GM10248 (cell line): ENCODE data around the gene CCNA1.

Experiments used
- CTCF ChIA-PET: fragments of 300-600 bp; sonication (Branson Sonifier 250); formaldehyde crosslinking; extraction: SDS; loops from one replicate; lab custom pipeline; 2021; ENCODE audit warnings: antibody characterized with exemption; lab: Yijun Ruan, JAX
- POLR2A ChIA-PET: fragments of 350-650 bp; sonication (Branson Sonifier 250); formaldehyde crosslinking; extraction: SDS; loops from one replicate; lab custom pipeline; 2020; ENCODE audit warnings: antibody characterized with exemption; lab: Yijun Ruan, JAX
- DNase-seq: peaks from one replicate; pipeline ENCODE4 v3.0.0; 2012; ENCODE audit errors: extremely low spot score
- CTCF ChIP-seq: IDR thresholded peaks from 2 replicates; pipeline ENCODE4 v1.5.1; 2012; ENCODE audit warnings: mild to moderate bottlenecking, low read depth; ENCODE audit errors: extremely low read depth, missing control alignments, control extremely low read depth

CCNA1 gene

DNA sequence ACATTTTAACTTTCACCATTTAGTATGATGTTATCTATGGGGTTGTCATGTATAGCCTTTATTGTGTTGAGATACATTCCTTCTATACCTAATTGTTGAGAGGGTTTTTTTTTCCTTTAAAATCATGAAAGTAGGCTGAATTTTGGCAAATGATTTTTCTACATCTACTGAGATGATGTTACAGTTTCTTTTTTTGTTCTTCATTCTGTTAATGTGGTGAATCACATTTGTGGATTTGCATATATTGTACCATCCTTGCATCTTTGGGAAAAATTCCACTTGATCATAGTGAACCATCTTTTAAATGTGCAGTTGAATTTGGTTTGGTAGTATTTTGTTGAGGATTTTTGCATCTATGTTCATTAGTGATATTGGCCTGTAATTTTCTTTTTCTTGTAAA is 29.2 kb downstream of the CCNA1 start:
- DNase-seq: no peak
- ChIA-PET POLR2A (no interaction called here), CTCF (no interaction called here)
- TF ChIP-seq CTCF: no peak

GRCh38 chr13:36475468-36475867 is 43.2 kb downstream of the CCNA1 start:
- no peak for TF ChIP-seq CTCF
- ChIA-PET CTCF (interaction anchor here (1.0 kb wide), 1 partner anchor 10 kb away, joined by 4 read pairs; no protein-coding TSS in a partner anchor), POLR2A (no interaction called here)
- no peak for DNase-seq

DNA sequence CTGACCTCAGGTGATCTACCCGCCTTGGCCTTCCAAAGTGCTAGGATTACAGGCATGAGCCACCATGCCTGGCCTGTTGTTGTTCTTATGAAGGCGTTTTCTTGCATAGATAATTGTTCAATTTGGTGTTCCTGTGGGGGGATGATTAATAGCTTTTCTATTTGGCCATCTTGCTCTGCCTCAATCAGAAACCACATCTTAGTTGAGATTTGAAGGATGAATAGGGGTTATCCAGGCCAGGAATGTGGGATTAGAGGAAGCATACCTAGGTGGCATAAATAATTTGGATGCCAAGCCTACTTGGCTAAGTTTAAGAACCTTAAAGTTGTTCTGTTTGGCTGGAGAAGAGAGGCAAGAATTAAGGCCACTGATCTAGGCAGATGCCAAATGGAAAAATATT is 44.4 kb downstream of the CCNA1 start:
- no peak for TF ChIP-seq CTCF
- no peak for DNase-seq
- CTCF ChIA-PET: no interaction called here
- POLR2A ChIA-PET: no interaction called here

DNA sequence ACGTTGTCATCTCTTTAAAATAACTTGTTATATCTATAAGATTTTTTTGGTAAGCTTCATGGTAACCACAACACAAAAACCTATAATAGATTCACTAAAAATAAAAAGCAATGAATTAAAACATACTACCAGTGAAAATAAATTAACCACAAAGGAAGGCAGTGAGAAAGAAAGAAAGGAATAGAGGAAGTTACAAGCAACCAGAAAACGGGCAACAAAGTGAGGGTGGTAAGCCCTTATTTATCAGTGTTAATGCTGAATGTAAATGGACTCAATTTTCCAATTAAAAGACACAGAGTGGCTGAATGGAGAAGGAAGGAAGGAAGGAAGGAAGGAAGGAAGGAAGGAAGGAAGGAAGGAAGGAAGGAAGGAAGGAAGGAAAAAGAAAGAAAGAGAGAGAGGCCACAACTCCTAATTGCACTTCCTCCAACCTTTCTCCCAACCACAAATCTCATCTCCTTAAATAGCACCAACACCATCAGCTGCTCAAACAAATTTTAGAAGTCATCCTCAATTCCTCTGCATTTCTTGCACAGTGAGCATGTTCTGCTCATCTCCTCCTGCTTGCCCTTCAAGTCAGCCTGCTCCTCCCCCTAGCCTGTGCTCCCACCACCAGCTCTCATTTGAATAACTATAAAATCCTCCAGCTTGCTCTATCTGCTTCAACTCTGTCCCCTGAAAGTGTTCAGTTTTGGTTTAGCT is 48.6 kb downstream of the CCNA1 start:
- CTCF ChIA-PET: interaction anchor here (1.1 kb wide), 1 partner anchor 23 kb away, joined by 4 read pairs; no protein-coding TSS in a partner anchor
- no peak for TF ChIP-seq CTCF
- POLR2A ChIA-PET: no interaction called here
- no peak for DNase-seq

GRCh38 chr13:36490055-36490454 is 57.8 kb downstream of the CCNA1 start:
- DNase-seq: no peak
- no peak for TF ChIP-seq CTCF
- CTCF ChIA-PET: no interaction called here
- POLR2A ChIA-PET: no interaction called here
